Measurements from ENCODE around the gene FGF12. TPM values are rescaled to one million over a fixed set of nuclear protein-coding genes. Genes with fewer than 3 reads are reported as not detected.

FGF12 gene
- total RNA-seq, 1 donor from 2014 or later = 3.9 TPM

DNA sequence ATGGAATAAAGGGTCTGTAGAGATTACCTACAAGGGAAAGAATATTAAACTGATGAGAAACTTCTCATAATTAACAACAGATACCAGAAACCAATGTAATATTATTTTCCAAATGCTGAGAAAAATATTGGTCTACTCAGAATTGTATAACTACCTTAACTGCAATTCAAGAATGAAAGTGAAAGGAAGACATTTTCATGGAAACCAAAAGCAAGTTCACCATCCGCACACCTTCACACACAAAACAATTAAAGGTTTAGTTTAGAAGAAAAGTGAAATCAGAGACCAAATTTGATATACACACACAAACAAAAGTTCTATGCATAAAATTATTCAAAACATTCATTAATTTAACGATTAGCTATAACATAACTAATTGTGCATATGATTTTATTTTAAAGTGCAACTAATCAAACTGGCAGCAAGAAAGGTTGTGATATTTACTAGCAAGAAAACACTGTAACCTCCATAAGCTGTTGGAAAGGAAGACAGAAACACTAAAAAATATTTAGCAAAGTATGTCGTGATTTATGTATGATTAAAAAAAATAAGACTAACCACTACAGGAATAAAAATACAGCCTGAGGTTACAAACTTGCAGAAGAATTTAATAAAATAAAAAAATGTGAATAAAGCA is 395.5 kb downstream of the FGF12 start:
- no peak for ATAC-seq

DNA sequence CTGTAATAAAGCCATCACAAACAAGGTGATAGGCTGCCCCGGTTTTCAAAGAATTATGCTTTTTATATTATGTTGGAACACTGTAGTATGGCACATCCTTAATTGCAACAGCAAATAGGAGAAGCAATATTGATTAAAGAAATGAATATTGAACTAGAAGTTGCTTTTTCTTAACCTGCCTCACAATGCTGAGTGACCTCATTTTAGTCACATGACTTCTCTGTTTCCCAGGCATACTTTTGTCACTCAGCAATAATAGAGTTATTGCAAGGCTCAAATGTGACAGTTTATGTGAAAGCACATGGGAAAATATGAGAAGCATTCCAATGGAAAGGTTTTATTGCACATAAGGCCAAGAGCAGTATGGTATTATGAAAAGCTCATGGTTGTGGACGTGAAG is 400.7 kb downstream of the FGF12 start:
- DNase-seq (no peak), ATAC-seq (no peak)
- intact Hi-C loops (cut with DNase I) = no loop called here
- Histone ChIP-seq H3K4me3 (no peak overlapping the region), H3K9me3 (no peaks in the 10 kb centered on the region), H3K4me1 (no peaks in the 10 kb centered on the region), H3K36me3 (no peaks in the 10 kb centered on the region), H3K27ac (no peak overlapping the region), H3K27me3 (ENCODE audit: low read depth) (no peaks in the 10 kb centered on the region)
- TF ChIP-seq, protein P1, sequence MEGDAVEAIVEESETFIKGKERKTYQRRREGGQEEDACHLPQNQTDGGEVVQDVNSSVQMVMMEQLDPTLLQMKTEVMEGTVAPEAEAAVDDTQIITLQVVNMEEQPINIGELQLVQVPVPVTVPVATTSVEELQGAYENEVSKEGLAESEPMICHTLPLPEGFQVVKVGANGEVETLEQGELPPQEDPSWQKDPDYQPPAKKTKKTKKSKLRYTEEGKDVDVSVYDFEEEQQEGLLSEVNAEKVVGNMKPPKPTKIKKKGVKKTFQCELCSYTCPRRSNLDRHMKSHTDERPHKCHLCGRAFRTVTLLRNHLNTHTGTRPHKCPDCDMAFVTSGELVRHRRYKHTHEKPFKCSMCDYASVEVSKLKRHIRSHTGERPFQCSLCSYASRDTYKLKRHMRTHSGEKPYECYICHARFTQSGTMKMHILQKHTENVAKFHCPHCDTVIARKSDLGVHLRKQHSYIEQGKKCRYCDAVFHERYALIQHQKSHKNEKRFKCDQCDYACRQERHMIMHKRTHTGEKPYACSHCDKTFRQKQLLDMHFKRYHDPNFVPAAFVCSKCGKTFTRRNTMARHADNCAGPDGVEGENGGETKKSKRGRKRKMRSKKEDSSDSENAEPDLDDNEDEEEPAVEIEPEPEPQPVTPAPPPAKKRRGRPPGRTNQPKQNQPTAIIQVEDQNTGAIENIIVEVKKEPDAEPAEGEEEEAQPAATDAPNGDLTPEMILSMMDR (IDR thresholded peaks at IDR 0.05) = no peak

More for the DNA sequence above, 395.5 kb downstream of the FGF12 start:
- H3K27me3 ChIP-seq (ENCODE audit: low read depth) = no peaks in the 10 kb centered on the region
- H3K27ac ChIP-seq = no peak overlapping the region
- H3K4me3 ChIP-seq = peak overlapping the region; percentile 9
- H3K36me3 ChIP-seq = no peaks in the 10 kb centered on the region
- TF ChIP-seq, protein P1 (IDR thresholded peaks at IDR 0.05) = no peak
- intact Hi-C loops (cut with DNase I) = no loop called here
- no peaks in the 10 kb centered on the region for H3K4me1 ChIP-seq
- no peak for DNase-seq
- H3K9me3 ChIP-seq = no peaks in the 10 kb centered on the region

DNA sequence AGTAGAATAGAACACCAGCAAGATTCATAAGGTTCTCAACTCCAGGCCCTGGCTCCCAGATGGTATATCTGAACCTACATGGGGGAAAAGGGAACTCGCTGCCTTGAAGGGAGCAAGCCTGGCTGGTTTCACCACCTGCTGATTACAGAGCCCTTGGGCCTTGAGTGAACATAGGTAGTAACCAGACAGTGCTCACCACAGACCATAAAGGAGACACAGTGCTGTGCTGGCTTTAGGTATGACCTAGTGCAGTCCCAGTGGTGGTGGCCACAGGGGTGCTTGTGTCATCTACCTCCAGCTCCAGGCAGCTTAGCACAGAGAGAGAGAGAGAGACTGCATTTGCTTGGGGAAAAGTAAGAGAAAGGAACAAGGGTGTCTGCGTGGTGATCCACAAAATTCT is 409.8 kb downstream of the FGF12 start:
- ATAC-seq (no peak), DNase-seq (no peak)
- TF ChIP-seq, protein P1 (IDR thresholded peaks at IDR 0.05) = no peak
- no peaks in the 10 kb centered on the region for H3K36me3 ChIP-seq
- no peak overlapping the region for H3K27ac ChIP-seq
- H3K9me3 ChIP-seq = no peaks in the 10 kb centered on the region
- no peaks in the 10 kb centered on the region for H3K27me3 ChIP-seq (ENCODE audit: low read depth)
- intact Hi-C loops (cut with DNase I) = no loop called here
- no peaks in the 10 kb centered on the region for H3K4me1 ChIP-seq
- no peak overlapping the region for H3K4me3 ChIP-seq

DNA sequence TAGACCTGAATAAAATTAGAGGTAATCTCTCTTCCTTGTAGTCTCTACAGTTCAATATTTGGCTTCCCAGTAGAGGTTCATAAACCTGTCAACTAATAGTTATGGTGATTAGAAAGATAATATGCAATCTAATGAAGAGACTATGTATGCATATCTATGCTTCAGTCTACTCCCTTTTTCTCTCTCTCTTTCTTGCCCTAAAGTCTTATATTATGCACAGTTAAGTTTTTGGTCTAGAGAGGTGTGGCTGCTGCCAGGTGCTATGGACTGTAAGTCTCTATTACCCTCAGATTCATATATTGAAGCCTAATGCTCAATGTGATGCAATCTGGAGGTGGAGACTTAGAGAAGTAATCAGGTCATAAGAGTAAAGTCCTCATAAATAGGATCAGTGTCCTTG is 413.7 kb downstream of the FGF12 start:
- DNase-seq = no peak
- no peak overlapping the region for H3K4me3 ChIP-seq
- H3K27ac ChIP-seq = no peak overlapping the region
- H3K36me3 ChIP-seq = no peaks in the 10 kb centered on the region
- no peak for ATAC-seq
- H3K4me1 ChIP-seq = no peaks in the 10 kb centered on the region
- H3K27me3 ChIP-seq (ENCODE audit: low read depth) = no peaks in the 10 kb centered on the region
- H3K9me3 ChIP-seq = no peaks in the 10 kb centered on the region
- TF ChIP-seq, protein P1 (IDR thresholded peaks at IDR 0.05) = no peak
- intact Hi-C loops (cut with DNase I) = no loop called here

DNA sequence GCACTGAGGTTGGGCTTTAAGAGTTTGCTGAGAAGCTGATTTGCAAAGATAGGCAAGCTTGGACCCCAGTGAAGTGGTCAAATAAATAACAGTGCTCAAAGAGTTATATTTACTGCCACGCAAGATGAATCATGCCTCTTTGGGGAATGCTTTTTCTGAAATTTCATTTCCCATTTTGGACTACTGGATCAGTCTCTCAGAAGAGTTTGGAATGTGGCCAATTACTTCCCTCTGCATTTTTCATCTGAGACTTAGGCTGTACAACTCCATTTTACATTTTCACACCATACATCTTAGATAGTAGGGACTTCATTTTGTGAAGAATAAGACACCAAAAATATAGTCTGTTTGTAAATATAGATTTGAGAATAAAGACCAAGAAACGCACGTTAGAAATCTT is 419.7 kb downstream of the FGF12 start:
- DNase-seq = no peak
- H3K4me1 ChIP-seq = no peaks in the 10 kb centered on the region
- H3K9me3 ChIP-seq = no peaks in the 10 kb centered on the region
- intact Hi-C loops (cut with DNase I) = no loop called here
- no peak overlapping the region for H3K4me3 ChIP-seq
- TF ChIP-seq, protein P1 (IDR thresholded peaks at IDR 0.05) = no peak
- H3K27ac ChIP-seq = no peak overlapping the region
- ATAC-seq = no peak
- H3K36me3 ChIP-seq = no peaks in the 10 kb centered on the region
- H3K27me3 ChIP-seq (ENCODE audit: low read depth) = no peaks in the 10 kb centered on the region
